Measurements from ENCODE around the gene PDRG1. TPM values are rescaled to one million over a fixed set of nuclear protein-coding genes. Genes with fewer than 3 reads are reported as not detected.
"Not testable (repeated sequence)": the region's sequence is repeated elsewhere in the genome, so short reads cannot be mapped to it uniquely, and the experiment has no call there.

The PDRG1 gene
- total RNA-seq, 3 donors from 2014 or later, result 9.2 to 10.0 (median 9.9) TPM

DNA sequence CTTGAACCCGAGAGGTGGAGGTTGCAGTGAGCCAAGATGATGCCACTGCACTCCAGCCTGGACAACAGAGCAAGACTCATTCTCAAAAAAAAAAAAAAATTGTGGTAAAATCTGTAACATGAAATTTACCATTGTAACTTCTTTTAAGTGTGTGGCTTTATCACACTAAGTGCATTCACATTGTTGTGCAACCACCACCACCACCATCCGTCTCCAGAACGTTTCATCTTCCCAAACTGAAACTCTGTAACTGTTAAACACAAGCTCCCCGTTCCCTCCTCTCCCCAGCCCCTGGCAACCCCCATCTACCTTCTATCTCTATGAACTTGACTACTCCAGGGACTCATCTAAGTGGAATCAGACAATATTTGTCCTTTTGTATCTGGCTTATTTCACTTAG is 29.7 kb downstream of the PDRG1 start:
- no peak overlapping the region for H3K4me3 ChIP-seq
- no peaks in the 10 kb centered on the region for H3K36me3 ChIP-seq (ENCODE audit: low read depth)
- TF ChIP-seq, protein P1, sequence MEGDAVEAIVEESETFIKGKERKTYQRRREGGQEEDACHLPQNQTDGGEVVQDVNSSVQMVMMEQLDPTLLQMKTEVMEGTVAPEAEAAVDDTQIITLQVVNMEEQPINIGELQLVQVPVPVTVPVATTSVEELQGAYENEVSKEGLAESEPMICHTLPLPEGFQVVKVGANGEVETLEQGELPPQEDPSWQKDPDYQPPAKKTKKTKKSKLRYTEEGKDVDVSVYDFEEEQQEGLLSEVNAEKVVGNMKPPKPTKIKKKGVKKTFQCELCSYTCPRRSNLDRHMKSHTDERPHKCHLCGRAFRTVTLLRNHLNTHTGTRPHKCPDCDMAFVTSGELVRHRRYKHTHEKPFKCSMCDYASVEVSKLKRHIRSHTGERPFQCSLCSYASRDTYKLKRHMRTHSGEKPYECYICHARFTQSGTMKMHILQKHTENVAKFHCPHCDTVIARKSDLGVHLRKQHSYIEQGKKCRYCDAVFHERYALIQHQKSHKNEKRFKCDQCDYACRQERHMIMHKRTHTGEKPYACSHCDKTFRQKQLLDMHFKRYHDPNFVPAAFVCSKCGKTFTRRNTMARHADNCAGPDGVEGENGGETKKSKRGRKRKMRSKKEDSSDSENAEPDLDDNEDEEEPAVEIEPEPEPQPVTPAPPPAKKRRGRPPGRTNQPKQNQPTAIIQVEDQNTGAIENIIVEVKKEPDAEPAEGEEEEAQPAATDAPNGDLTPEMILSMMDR (IDR thresholded peaks at IDR 0.05), result no peak
- no peaks in the 10 kb centered on the region for H3K9me3 ChIP-seq
- intact Hi-C loops (cut with DNase I, micrococcal nuclease), result no loop called here
- H3K4me1 ChIP-seq (ENCODE audit: low read depth), result no peaks in the 10 kb centered on the region
- DNase-seq, result no peak
- no peak for ATAC-seq

DNA sequence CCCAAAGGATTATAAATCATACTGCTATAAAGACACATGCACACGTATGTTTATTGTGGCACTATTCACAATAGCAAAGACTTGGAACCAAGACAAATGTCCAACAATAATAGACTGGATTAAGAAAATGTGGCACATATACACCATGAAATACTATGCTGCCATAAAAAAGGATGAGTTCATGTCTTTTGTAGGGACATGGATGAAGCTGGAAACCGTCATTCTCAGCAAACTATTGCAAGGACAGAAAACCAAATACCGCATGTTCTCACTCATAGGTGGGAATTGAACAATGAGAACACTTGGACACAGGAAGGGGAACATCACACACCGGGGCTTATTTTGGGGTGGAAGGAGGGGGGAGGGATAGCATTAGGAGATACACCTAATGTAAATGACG is 30.4 kb downstream of the PDRG1 start:
- H3K4me1 ChIP-seq (ENCODE audit: low read depth); ATAC-seq; H3K9me3 ChIP-seq; DNase-seq; H3K4me3 ChIP-seq; H3K36me3 ChIP-seq (ENCODE audit: low read depth); intact Hi-C loops (cut with DNase I, micrococcal nuclease): not testable (repeated sequence)

DNA sequence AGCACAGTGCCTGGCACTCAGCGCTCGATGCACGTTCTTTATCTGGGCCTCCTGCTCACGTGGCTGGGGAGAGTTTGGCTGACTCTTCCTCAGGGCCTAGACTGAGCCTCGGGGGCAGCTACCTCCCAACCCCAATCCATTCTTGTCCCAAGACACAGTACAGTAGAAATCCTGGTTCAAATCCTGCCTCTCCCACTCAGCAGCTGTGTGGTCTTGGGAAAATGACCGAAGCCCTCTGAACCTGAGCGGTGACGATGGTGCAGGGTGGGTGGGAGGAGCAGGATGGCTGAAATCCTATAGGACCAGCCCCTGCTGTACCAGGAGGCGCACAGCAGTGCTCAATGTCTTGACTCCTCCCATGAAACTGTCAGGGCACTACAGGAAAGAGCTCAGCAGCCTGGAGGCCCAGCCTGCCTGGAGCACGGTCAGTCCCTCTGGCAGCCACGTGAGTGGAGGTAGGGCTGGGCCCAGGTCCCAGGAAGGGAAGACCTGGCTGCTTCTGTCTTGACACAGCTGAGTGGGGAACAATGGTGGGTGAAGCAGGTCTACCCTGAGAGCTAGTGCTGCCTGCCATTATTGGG is 31.5 kb downstream of the PDRG1 start:
- ATAC-seq (no peak), DNase-seq (no peak)
- Histone ChIP-seq H3K9me3 (no peaks in the 10 kb centered on the region), H3K36me3 (ENCODE audit: low read depth) (no peaks in the 10 kb centered on the region), H3K4me3 (no peak overlapping the region), H3K4me1 (ENCODE audit: low read depth) (no peaks in the 10 kb centered on the region)
- intact Hi-C loops (cut with DNase I, micrococcal nuclease), result no loop called here
- TF ChIP-seq, protein P1 (IDR thresholded peaks at IDR 0.05), result no peak

DNA sequence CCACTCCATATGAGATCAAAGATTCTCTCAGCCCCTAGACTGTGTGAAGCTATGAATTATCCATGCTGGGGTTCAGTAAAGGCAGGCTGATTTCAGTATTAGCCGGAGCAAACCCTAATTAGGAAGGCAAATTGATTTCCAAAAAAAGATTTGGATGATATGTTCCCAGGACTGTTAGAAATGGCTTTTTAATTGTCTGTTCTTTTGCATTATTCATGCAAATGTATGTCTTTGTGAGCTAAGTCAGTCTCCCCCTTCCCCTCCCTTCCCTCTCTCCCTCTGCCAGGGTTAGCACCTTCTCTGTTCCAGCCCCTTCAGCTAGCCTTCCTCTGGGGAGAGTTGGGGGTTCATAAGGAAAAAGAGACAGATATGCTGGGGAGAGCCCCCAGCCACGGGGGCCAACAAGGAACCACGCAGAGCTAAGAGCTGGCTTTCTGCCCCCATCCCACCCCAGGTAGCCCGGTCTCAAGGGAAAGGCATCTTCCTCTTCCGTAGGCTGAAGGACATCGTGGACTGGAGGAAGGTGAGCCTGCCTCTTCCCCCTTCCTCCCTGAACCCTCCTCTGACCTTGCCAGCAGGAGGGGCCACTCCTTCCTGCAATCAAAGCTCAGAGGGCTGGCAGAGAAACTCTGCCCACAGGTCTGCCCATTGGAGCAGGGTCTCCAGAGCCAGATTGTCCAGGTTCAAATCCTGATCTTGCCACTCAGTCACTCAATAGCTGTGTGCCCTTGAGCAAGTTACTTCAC is 32.3 kb downstream of the PDRG1 start:
- no peaks in the 10 kb centered on the region for H3K9me3 ChIP-seq
- H3K4me1 ChIP-seq (ENCODE audit: low read depth), result no peaks in the 10 kb centered on the region
- no peak overlapping the region for H3K4me3 ChIP-seq
- no peaks in the 10 kb centered on the region for H3K36me3 ChIP-seq (ENCODE audit: low read depth)
- DNase-seq (no peak), ATAC-seq (no peak)
- intact Hi-C loops (cut with DNase I, micrococcal nuclease), result no loop called here
- TF ChIP-seq, protein P1 (IDR thresholded peaks at IDR 0.05), result no peak

DNA sequence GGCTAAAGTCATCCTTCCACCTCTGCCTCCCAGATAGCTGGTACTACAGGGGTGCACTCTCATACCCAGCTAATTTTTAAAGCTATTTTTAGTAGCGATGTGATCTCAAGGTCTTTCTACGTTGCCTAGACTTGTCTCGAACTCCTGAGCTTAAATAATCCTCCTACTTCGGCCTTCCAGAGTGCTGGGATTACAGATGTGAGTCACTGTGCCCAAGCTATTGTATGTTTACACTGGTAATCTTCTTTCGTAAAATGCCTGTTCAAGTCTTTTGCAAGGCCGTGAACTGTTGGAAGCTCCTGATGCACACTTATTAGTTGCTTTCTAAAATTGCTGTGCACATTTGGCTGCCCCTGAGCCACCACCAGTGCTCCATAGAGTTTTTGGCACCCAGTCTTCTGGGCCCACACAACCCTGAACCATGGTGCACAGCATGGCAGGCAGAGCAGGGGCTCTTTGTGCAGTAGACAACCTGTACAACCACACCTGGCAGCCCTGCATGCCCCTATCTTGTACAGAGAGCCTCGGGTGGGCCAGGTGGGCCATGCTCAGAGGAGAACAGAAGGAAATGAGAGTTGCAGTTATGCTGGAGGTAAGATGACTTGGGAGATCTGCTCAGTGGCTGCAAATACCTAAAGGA is 33.3 kb downstream of the PDRG1 start:
- ATAC-seq (no peak), DNase-seq (no peak)
- intact Hi-C loops (cut with DNase I, micrococcal nuclease), result no loop called here
- H3K4me3 ChIP-seq, result no peak overlapping the region
- no peaks in the 10 kb centered on the region for H3K4me1 ChIP-seq (ENCODE audit: low read depth)
- H3K36me3 ChIP-seq (ENCODE audit: low read depth), result no peaks in the 10 kb centered on the region
- no peaks in the 10 kb centered on the region for H3K9me3 ChIP-seq
- TF ChIP-seq, protein P1 (IDR thresholded peaks at IDR 0.05), result no peak

DNA sequence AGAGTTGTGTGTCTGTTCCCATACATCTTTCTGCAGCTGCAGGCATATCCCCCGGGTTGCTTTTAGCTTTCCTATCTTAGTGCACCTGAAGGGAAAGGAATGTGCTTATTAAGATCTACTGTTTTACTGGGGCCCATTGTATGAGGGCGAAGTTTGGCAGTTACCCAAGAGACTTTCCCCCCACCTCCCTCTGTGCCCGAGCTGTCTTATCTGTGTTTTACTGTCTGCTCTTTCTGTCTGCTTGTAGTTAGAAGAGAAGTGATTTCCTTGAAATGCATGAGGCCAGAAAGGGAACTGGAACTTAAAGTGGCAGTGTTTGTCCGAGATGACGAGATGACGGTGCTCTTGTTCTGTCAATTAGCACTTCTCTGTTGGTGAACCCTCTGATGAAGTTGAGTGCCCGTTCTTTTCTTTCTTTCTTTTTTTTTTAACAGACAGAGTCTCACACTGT is 33.9 kb downstream of the PDRG1 start:
- DNase-seq, result not testable (repeated sequence)

More for the DNA sequence above, 33.9 kb downstream of the PDRG1 start:
- ATAC-seq; intact Hi-C loops (cut with DNase I, micrococcal nuclease); H3K36me3 ChIP-seq (ENCODE audit: low read depth); H3K9me3 ChIP-seq; H3K4me3 ChIP-seq; H3K4me1 ChIP-seq (ENCODE audit: low read depth): not testable (repeated sequence)

Measured in mucosa of descending colon (tissue), 3 donors.